HepG2 (cell line): ENCODE results near the gene PWP1. TPM values are rescaled to one million over a fixed set of nuclear protein-coding genes. Genes with fewer than 3 reads are reported as not detected.

ENCODE experiments used
- CBX1 ChIP-seq: IDR thresholded peaks from one replicate; pipeline ENCODE4 v1.6.1; 2016; ENCODE audit warnings: antibody characterized with exemption, low read depth
- HHEX ChIP-seq: IDR thresholded peaks from 2 replicates; pipeline ENCODE4 v1.6.1; 2016; ENCODE audit warnings: control low read depth
- KLF6 ChIP-seq: IDR thresholded peaks from 2 replicates; pipeline ENCODE4 v1.8.0; 2016; ENCODE audit warnings: missing biosample characterization, missing genetic modification reagents
- NR2F6 ChIP-seq, 2 experiments: IDR thresholded peaks; 2 replicates each; pipeline ENCODE4 v1.6.1; 2016; ENCODE audit warnings: antibody characterized with exemption in 1 of 2, mild to moderate bottlenecking in 1 of 2
- TBL1XR1 ChIP-seq: fragments of 150-350 bp; IDR thresholded peaks from 2 replicates; pipeline ENCODE4 v1.6.1; 2014; ENCODE audit warnings: borderline replicate concordance, low read length; ENCODE audit not compliant: partially characterized antibody
- ZBTB21 ChIP-seq: sonication (generic); formaldehyde crosslinking; IDR thresholded peaks from 2 replicates; pipeline ENCODE4 v1.4.0; 2020; ENCODE audit warnings: missing genetic modification reagents
- ZMYM3 ChIP-seq: sonication (generic); formaldehyde crosslinking; IDR thresholded peaks from 2 replicates; pipeline ENCODE4 v1.5.1; 2020; ENCODE audit warnings: mild to moderate bottlenecking, missing genetic modification reagents
- ZNF124 ChIP-seq: sonication (generic); formaldehyde crosslinking; IDR thresholded peaks from 2 replicates; pipeline ENCODE4 v1.4.0; 2020; ENCODE audit warnings: missing genetic modification reagents
- ZNF143 ChIP-seq: sonication (generic); formaldehyde crosslinking; IDR thresholded peaks from 2 replicates; pipeline ENCODE4 v1.4.0; 2020; ENCODE audit warnings: missing genetic modification reagents
- ZNF296 ChIP-seq: sonication (generic); formaldehyde crosslinking; conservative IDR thresholded peaks from 2 replicates; pipeline ENCODE4 v1.5.0; 2020; ENCODE audit warnings: mild to moderate bottlenecking, missing genetic modification reagents
- ZNF432 ChIP-seq: sonication (generic); formaldehyde crosslinking; IDR thresholded peaks from 2 replicates; pipeline ENCODE4 v1.5.0; 2020; ENCODE audit warnings: missing genetic modification reagents, mild to moderate bottlenecking, borderline replicate concordance
- ZNF484 ChIP-seq: sonication (generic); formaldehyde crosslinking; IDR thresholded peaks from 2 replicates; pipeline ENCODE4 v1.5.1; 2020; ENCODE audit warnings: mild to moderate bottlenecking, low read depth, missing genetic modification reagents, borderline replicate concordance
- ZNF607 ChIP-seq: sonication (generic); formaldehyde crosslinking; IDR thresholded peaks from 2 replicates; pipeline ENCODE4 v1.5.1; 2020; ENCODE audit warnings: missing genetic modification reagents, mild to moderate bottlenecking, borderline replicate concordance
- ZNF674 ChIP-seq: sonication (generic); formaldehyde crosslinking; IDR thresholded peaks from 2 replicates; pipeline ENCODE4 v1.5.0; 2020; ENCODE audit warnings: low read depth, mild to moderate bottlenecking, missing genetic modification reagents
- ZNF883 ChIP-seq: sonication (generic); formaldehyde crosslinking; IDR thresholded peaks from 2 replicates; pipeline ENCODE4 v1.5.1; 2020; ENCODE audit warnings: mild to moderate bottlenecking, missing genetic modification reagents; ENCODE audit errors: not compliant biosample characterization
- polyA plus RNA-seq, 8 experiments: library from polyadenylated mRNA; depleted of rRNA in 3 of 8; stranded (reverse) in 7 of 8; unstranded in 1 of 8; fragments of >200 nt; fragmentation: Illumina TruSeq in 4 of 8; extraction: Trizol in 4 of 8; gene quantifications; 2 replicates each; pipeline versions ENCODE4 v1.2.1 to v1.2.3, GENCODE V29; 2011 to 2016; ENCODE audit warnings: low read depth in 4 of 8, missing spikeins in 1 of 8, mixed read lengths in 1 of 8; ENCODE audit not compliant: insufficient read depth in 1 of 8
- total RNA-seq, 5 experiments: library from RNA; depleted of rRNA; stranded (reverse); fragments of >200 nt; fragmentation: Illumina TruSeq; extraction: Trizol; gene quantifications; 2 replicates each; pipeline ENCODE4 v1.2.3, GENCODE V29; 2016; ENCODE audit warnings: low read depth in 1 of 5
- TF ChIP-seq, protein P1 (sequence below): conservative IDR thresholded peaks from 2 replicates; pipeline ENCODE4 v1.6.1; 2018; ENCODE audit warnings: missing genetic modification reagents
- TF ChIP-seq, protein P2 (sequence below): IDR thresholded peaks from 2 replicates; pipeline ENCODE4 v1.6.1; 2016; ENCODE audit warnings: mild to moderate bottlenecking
- TF ChIP-seq, protein P3 (sequence below): sonication (generic); IDR thresholded peaks from 2 replicates; pipeline ENCODE4 v1.6.1; 2016; ENCODE audit warnings: low read depth, borderline replicate concordance
- TF ChIP-seq, protein P4 (sequence below): sonication (generic); formaldehyde crosslinking; IDR thresholded peaks from 2 replicates; pipeline ENCODE4 v1.9.0; 2021; ENCODE audit warnings: mild to moderate bottlenecking, missing genetic modification reagents
- TF ChIP-seq, protein P5 (sequence below): sonication (generic); formaldehyde crosslinking; IDR thresholded peaks from 2 replicates; pipeline ENCODE4 v1.8.0; 2023; ENCODE audit warnings: mild to moderate bottlenecking, missing genetic modification reagents

The PWP1 gene
- total and polyA plus RNA-seq, 2 of the 13 experiments (the other 11 are each of a cell fraction or from before 2014, with no cell fraction given) = 65.9 to 70.2 TPM

DNA sequence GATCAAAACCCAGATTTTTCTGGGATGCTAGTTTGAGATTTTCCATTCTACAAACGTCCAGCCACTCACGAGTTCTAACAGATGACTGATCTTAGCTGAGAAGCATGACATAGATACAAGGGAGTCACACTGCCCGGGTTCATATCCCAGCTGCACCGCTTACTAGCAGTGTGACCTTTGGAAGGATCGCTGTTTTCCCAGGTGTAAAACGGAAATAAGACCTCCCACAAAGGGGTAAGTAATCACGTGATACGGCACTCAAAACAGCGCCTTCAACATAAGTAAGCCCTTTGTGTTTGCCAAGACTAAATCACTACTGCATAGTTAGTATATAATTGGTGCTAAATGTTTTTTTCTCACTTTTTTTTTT, 624 bp upstream of the PWP1 start (continued):
- no peak for TF ChIP-seq ZMYM3 (CRISPR knock-in tag)
- TF ChIP-seq TBL1XR1 = peak; percentile 44
- TF ChIP-seq ZNF883 = no peak
- TF ChIP-seq, protein P1, sequence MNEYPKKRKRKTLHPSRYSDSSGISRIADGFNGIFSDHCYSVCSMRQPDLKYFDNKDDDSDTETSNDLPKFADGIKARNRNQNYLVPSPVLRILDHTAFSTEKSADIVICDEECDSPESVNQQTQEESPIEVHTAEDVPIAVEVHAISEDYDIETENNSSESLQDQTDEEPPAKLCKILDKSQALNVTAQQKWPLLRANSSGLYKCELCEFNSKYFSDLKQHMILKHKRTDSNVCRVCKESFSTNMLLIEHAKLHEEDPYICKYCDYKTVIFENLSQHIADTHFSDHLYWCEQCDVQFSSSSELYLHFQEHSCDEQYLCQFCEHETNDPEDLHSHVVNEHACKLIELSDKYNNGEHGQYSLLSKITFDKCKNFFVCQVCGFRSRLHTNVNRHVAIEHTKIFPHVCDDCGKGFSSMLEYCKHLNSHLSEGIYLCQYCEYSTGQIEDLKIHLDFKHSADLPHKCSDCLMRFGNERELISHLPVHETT (CRISPR knock-in tag) = no peak
- no peak for TF ChIP-seq HHEX (CRISPR knock-in tag)
- TF ChIP-seq ZNF674 (CRISPR knock-in tag) = no peak
- 0 out of 2 replicates have a peak, but pooled peaks have one; percentile 24 for TF ChIP-seq NR2F6 (IDR thresholded peaks at IDR 0.05)
- peak; percentile 71 for TF ChIP-seq NR2F6 (CRISPR knock-in tag; IDR thresholded peaks at IDR 0.05)
- no peak for TF ChIP-seq CBX1
- TF ChIP-seq KLF6 (CRISPR knock-in tag) = no peak
- TF ChIP-seq ZNF296 (CRISPR knock-in tag) = no peak
- TF ChIP-seq ZNF484 (CRISPR knock-in tag) = no peak
- TF ChIP-seq, protein P2, sequence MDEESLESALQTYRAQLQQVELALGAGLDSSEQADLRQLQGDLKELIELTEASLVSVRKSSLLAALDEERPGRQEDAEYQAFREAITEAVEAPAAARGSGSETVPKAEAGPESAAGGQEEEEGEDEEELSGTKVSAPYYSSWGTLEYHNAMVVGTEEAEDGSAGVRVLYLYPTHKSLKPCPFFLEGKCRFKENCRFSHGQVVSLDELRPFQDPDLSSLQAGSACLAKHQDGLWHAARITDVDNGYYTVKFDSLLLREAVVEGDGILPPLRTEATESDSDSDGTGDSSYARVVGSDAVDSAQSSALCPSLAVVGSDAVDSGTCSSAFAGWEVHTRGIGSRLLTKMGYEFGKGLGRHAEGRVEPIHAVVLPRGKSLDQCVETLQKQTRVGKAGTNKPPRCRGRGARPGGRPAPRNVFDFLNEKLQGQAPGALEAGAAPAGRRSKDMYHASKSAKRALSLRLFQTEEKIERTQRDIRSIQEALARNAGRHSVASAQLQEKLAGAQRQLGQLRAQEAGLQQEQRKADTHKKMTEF (CRISPR knock-in tag) = no peak
- TF ChIP-seq ZNF432 = no peak
- TF ChIP-seq, protein P3, sequence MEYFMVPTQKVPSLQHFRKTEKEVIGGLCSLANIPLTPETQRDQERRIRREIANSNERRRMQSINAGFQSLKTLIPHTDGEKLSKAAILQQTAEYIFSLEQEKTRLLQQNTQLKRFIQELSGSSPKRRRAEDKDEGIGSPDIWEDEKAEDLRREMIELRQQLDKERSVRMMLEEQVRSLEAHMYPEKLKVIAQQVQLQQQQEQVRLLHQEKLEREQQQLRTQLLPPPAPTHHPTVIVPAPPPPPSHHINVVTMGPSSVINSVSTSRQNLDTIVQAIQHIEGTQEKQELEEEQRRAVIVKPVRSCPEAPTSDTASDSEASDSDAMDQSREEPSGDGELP = peak; percentile 87
- TF ChIP-seq, protein P4, sequence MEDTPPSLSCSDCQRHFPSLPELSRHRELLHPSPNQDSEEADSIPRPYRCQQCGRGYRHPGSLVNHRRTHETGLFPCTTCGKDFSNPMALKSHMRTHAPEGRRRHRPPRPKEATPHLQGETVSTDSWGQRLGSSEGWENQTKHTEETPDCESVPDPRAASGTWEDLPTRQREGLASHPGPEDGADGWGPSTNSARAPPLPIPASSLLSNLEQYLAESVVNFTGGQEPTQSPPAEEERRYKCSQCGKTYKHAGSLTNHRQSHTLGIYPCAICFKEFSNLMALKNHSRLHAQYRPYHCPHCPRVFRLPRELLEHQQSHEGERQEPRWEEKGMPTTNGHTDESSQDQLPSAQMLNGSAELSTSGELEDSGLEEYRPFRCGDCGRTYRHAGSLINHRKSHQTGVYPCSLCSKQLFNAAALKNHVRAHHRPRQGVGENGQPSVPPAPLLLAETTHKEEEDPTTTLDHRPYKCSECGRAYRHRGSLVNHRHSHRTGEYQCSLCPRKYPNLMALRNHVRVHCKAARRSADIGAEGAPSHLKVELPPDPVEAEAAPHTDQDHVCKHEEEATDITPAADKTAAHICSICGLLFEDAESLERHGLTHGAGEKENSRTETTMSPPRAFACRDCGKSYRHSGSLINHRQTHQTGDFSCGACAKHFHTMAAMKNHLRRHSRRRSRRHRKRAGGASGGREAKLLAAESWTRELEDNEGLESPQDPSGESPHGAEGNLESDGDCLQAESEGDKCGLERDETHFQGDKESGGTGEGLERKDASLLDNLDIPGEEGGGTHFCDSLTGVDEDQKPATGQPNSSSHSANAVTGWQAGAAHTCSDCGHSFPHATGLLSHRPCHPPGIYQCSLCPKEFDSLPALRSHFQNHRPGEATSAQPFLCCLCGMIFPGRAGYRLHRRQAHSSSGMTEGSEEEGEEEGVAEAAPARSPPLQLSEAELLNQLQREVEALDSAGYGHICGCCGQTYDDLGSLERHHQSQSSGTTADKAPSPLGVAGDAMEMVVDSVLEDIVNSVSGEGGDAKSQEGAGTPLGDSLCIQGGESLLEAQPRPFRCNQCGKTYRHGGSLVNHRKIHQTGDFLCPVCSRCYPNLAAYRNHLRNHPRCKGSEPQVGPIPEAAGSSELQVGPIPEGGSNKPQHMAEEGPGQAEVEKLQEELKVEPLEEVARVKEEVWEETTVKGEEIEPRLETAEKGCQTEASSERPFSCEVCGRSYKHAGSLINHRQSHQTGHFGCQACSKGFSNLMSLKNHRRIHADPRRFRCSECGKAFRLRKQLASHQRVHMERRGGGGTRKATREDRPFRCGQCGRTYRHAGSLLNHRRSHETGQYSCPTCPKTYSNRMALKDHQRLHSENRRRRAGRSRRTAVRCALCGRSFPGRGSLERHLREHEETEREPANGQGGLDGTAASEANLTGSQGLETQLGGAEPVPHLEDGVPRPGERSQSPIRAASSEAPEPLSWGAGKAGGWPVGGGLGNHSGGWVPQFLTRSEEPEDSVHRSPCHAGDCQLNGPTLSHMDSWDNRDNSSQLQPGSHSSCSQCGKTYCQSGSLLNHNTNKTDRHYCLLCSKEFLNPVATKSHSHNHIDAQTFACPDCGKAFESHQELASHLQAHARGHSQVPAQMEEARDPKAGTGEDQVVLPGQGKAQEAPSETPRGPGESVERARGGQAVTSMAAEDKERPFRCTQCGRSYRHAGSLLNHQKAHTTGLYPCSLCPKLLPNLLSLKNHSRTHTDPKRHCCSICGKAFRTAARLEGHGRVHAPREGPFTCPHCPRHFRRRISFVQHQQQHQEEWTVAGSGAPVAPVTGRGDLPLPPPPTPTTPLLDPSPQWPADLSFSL (CRISPR knock-in tag) = no peak
- no peak; the same call in 1 of the 2 replicates for TF ChIP-seq ZNF607 (CRISPR knock-in tag)
- TF ChIP-seq, protein P5, sequence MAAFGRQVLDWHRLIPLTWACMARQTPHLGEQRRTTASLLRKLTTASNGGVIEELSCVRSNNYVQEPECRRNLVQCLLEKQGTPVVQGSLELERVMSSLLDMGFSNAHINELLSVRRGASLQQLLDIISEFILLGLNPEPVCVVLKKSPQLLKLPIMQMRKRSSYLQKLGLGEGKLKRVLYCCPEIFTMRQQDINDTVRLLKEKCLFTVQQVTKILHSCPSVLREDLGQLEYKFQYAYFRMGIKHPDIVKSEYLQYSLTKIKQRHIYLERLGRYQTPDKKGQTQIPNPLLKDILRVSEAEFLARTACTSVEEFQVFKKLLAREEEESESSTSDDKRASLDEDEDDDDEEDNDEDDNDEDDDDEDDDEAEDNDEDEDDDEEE (CRISPR knock-in tag) = no peak
- TF ChIP-seq ZNF143 (CRISPR knock-in tag) = no peak
- TF ChIP-seq ZBTB21 (CRISPR knock-in tag) = no peak; the same call in 1 of the 2 replicates
- no peak for TF ChIP-seq ZNF124 (CRISPR knock-in tag)
